ENCODE measurements around the gene HOMEZ. TPM values are rescaled to one million over a fixed set of nuclear protein-coding genes. Genes with fewer than 3 reads are reported as not detected.
"Not testable (repeated sequence)": the region's sequence is repeated elsewhere in the genome, so short reads cannot be mapped to it uniquely, and the experiment has no call there.

HOMEZ gene
- polyA plus RNA-seq, 1 of the 3 experiments (the other 2 are of a cell fraction), result 7.7 TPM

- Histone ChIP-seq H3K9me2 (no peaks in the 10 kb centered on the region), H3K27me3 (ENCODE audit: insufficient read depth) (peaks cover 23% of the 10 kb centered on the region; the same call in 1 of the 2 replicates), H3F3A (replicated peaks; ENCODE audit: insufficient read depth) (no peaks in the 10 kb centered on the region), H3K79me2 (ENCODE audit: insufficient read depth) (no peaks in the 10 kb centered on the region), H3K36me3 (replicated peaks in 1 of 2; ENCODE audit: control insufficient read depth in 1 of 2, insufficient read depth in 2 of 2, low read length in 1 of 2) (no peaks in the 10 kb centered on the region), H3K4me3 (ENCODE audit: low read depth in 2 of 2, low read length in 1 of 2) (no peak overlapping the region), H3K9ac (no peak overlapping the region), H3K4me2 (no peak overlapping the region), H2AFZ (ENCODE audit: low read depth) (no peak overlapping the region), H3K27ac (ENCODE audit: low read depth in 2 of 2, low read length in 1 of 2) (no peak overlapping the region), H3K4me1 (ENCODE audit: control insufficient read depth in 1 of 2, insufficient read depth in 2 of 2, low read depth in 1 of 2, low read length in 1 of 2) (peaks cover 0 to 4% of the 10 kb centered on the region in 2 experiments; a peak in 1 of 4 replicates), H4K20me1 (ENCODE audit: insufficient read depth) (no peaks in the 10 kb centered on the region), H3K9me3 (no peaks in the 10 kb centered on the region)
- TF ChIP-seq MXI1 (IDR thresholded peaks at IDR 0.05; ENCODE audit: low read depth, low read length) (no peak), TAF1 (IDR thresholded peaks at IDR 0.05; ENCODE audit: borderline replicate concordance, low read depth, low read length) (no peak), JUND (IDR thresholded peaks at IDR 0.05) (no peak), NRF1 (IDR thresholded peaks at IDR 0.05; ENCODE audit: low read depth, low read length) (no peak), RAD21 (IDR thresholded peaks at IDR 0.05; ENCODE audit: low read length) (no peak), MEF2A (IDR thresholded peaks at IDR 0.05; ENCODE audit: borderline replicate concordance, low read depth) (no peak), YY1 (IDR thresholded peaks at IDR 0.05; ENCODE audit: low read depth) (no peak), NFIC (IDR thresholded peaks at IDR 0.05; ENCODE audit: borderline replicate concordance) (no peak), FOXM1 (IDR thresholded peaks at IDR 0.05; ENCODE audit: low read depth) (no peak), SMC3 (IDR thresholded peaks at IDR 0.05; ENCODE audit: low read depth, low read length) (no peak), TCF12 (IDR thresholded peaks at IDR 0.05) (no peak), GABPA (IDR thresholded peaks at IDR 0.05; ENCODE audit: low read depth) (no peak), RXRA (IDR thresholded peaks at IDR 0.05; ENCODE audit: borderline replicate concordance, low read depth) (no peak), RCOR1 (IDR thresholded peaks at IDR 0.05; ENCODE audit: low read length) (no peak), USF1 (IDR thresholded peaks at IDR 0.05; ENCODE audit: borderline replicate concordance, low read depth) (no peak), CHD2 (IDR thresholded peaks at IDR 0.05; ENCODE audit: low read length, partially characterized antibody) (no peak)
- TF ChIP-seq, protein P1, sequence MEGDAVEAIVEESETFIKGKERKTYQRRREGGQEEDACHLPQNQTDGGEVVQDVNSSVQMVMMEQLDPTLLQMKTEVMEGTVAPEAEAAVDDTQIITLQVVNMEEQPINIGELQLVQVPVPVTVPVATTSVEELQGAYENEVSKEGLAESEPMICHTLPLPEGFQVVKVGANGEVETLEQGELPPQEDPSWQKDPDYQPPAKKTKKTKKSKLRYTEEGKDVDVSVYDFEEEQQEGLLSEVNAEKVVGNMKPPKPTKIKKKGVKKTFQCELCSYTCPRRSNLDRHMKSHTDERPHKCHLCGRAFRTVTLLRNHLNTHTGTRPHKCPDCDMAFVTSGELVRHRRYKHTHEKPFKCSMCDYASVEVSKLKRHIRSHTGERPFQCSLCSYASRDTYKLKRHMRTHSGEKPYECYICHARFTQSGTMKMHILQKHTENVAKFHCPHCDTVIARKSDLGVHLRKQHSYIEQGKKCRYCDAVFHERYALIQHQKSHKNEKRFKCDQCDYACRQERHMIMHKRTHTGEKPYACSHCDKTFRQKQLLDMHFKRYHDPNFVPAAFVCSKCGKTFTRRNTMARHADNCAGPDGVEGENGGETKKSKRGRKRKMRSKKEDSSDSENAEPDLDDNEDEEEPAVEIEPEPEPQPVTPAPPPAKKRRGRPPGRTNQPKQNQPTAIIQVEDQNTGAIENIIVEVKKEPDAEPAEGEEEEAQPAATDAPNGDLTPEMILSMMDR (IDR thresholded peaks at IDR 0.05), result no peak
- DNase-seq, result no peak
- 21% methylated on average over 3 of the region's 3 CpGs for WGBS (ENCODE audit: low lambda C conversion rate)
- CTCF ChIA-PET, result interaction anchor here (1.3 kb wide), 1 partner anchor 121 kb away, joined by 3 read pairs; no protein-coding TSS in a partner anchor
- POLR2A ChIA-PET, result no interaction called here
Observed at GRCh38 chr14:23242076-23242475, 43.9 kb downstream of the HOMEZ start.

DNA sequence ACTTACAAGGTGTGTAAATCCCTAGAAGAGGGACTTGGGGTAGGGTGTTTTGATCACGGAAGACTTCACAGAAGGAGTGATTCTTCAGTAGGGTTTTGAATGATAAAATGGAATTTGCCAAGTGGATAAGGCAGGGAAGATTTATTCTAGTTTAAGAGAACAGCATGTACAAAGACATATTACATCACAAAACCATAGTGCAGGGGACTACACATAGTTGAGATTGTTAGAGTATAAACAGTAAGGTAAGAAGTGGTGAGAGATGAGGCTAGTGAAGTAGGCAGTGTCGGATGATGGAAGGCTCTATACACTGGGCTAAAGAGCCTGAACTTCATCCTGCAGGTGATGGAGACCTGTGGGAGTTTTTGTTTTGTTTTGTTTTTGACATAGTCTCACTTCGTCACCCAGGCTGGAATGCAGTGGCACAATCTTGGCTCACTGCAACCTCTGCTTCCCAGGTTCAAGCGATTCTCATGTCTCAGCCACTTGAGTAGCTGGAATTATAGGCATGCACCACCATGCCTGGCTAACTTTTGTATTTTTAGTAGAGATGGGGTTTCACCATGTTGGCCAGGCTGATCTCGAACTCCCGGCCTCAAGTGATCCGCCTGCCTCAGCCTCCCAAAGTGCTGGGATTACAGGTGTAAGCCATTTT is 44.7 kb downstream of the HOMEZ start:
- 58% methylated on average over 7 of the region's 7 CpGs for WGBS (ENCODE audit: low lambda C conversion rate)

More for the DNA sequence above, 44.7 kb downstream of the HOMEZ start:
- H3K79me2 ChIP-seq (ENCODE audit: insufficient read depth); H3K4me1 ChIP-seq (ENCODE audit: control insufficient read depth in 1 of 2, insufficient read depth in 2 of 2, low read depth in 1 of 2, low read length in 1 of 2); H3K27ac ChIP-seq (ENCODE audit: low read depth in 2 of 2, low read length in 1 of 2); H3K9me2 ChIP-seq; H3K4me3 ChIP-seq (ENCODE audit: low read depth in 2 of 2, low read length in 1 of 2); H3K4me2 ChIP-seq; H3F3A ChIP-seq (replicated peaks; ENCODE audit: insufficient read depth); H3K9ac ChIP-seq; H2AFZ ChIP-seq (ENCODE audit: low read depth); DNase-seq; H3K9me3 ChIP-seq; POLR2A ChIA-PET; H4K20me1 ChIP-seq (ENCODE audit: insufficient read depth); H3K36me3 ChIP-seq (replicated peaks in 1 of 2; ENCODE audit: control insufficient read depth in 1 of 2, insufficient read depth in 2 of 2, low read length in 1 of 2): not testable (repeated sequence)
- H3K27me3 ChIP-seq (ENCODE audit: insufficient read depth), result peaks cover 30% of the 10 kb centered on the region; the same call in 1 of the 2 replicates
- CTCF ChIA-PET, result interaction anchor here (1.3 kb wide), 1 partner anchor 120 kb away, joined by 3 read pairs; no protein-coding TSS in a partner anchor
